Keratinocyte (primary cell): ENCODE measurements around the gene CEP152. TPM values are rescaled to one million over a fixed set of nuclear protein-coding genes. Genes with fewer than 3 reads are reported as not detected.

Source experiments
- DNase-seq: peaks from one replicate; pipeline ENCODE4 v3.0.0-alpha.2; 2011; ENCODE audit warnings: low read depth, missing footprints, low spot score
- FAIRE-seq: peaks from 2 replicates; lab custom pipeline; 2011; peaks lifted over from hg19 to GRCh38; lab: Jason Lieb, UNC
- H2AFZ ChIP-seq: 2 replicates; pipeline ENCODE4 v1.6.0; 2012; ENCODE audit warnings: low read length, control low read depth, inconsistent platforms; ENCODE audit not compliant: control insufficient read depth
- H3K27ac ChIP-seq: 2 replicates; pipeline ENCODE4 v1.5.1; 2011; ENCODE audit warnings: low read length; ENCODE audit not compliant: control insufficient read depth, insufficient read depth
- H3K27me3 ChIP-seq: 3 replicates; pipeline ENCODE4 v1.6.0; 2011; ENCODE audit warnings: low read length; ENCODE audit not compliant: control insufficient read depth, insufficient read depth; ENCODE audit errors: extremely low read depth
- H3K36me3 ChIP-seq, 2 experiments: 2 replicates in 1 of 2; 3 replicates in 1 of 2; pipeline ENCODE4 v1.5.1; 2011; ENCODE audit warnings: low read length in 2 of 2, mild to moderate bottlenecking in 1 of 2; ENCODE audit not compliant: control insufficient read depth in 2 of 2, insufficient read depth in 2 of 2; ENCODE audit errors: extremely low read depth in 1 of 2
- H3K4me1 ChIP-seq: 3 replicates; pipeline ENCODE4 v1.5.1; 2011; ENCODE audit warnings: low read length; ENCODE audit not compliant: control insufficient read depth, insufficient read depth; ENCODE audit errors: extremely low read depth
- H3K4me2 ChIP-seq: 3 replicates; pipeline ENCODE4 v1.6.0; 2011; ENCODE audit warnings: low read depth, low read length; ENCODE audit not compliant: control insufficient read depth, insufficient read depth; ENCODE audit errors: extremely low read depth
- H3K4me3 ChIP-seq, 3 experiments: fragments of 200-600 bp in 1 of 3; sonication (generic) in 1 of 3; 2 replicates in 2 of 3; 3 replicates in 1 of 3; pipeline ENCODE4 v1.5.1; 2011 to 2016; ENCODE audit warnings: low read length in 3 of 3, mild to moderate bottlenecking in 3 of 3, control low read depth in 2 of 3, inconsistent platforms in 1 of 3, low read depth in 1 of 3, mixed read lengths in 1 of 3, mixed run types in 1 of 3, moderate library complexity in 1 of 3; ENCODE audit not compliant: control insufficient read depth in 2 of 3, insufficient read depth in 2 of 3; ENCODE audit errors: extremely low read depth in 1 of 3
- H3K79me2 ChIP-seq: 2 replicates; pipeline ENCODE4 v1.6.0; 2012; ENCODE audit warnings: low read length; ENCODE audit not compliant: control insufficient read depth, insufficient read depth
- H3K9ac ChIP-seq: 3 replicates; pipeline ENCODE4 v1.6.0; 2011; ENCODE audit warnings: low read length; ENCODE audit not compliant: control insufficient read depth, insufficient read depth; ENCODE audit errors: extremely low read depth
- H3K9me1 ChIP-seq: 3 replicates; pipeline ENCODE4 v1.6.0; 2011; ENCODE audit warnings: low read length; ENCODE audit not compliant: control insufficient read depth, insufficient read depth; ENCODE audit errors: extremely low read depth
- H3K9me3 ChIP-seq: 2 replicates; pipeline ENCODE4 v1.5.1; 2012; ENCODE audit warnings: low read depth, low read length; ENCODE audit not compliant: control insufficient read depth
- H4K20me1 ChIP-seq: 3 replicates; pipeline ENCODE4 v1.6.0; 2011; ENCODE audit warnings: low read length; ENCODE audit not compliant: control insufficient read depth, insufficient read depth; ENCODE audit errors: extremely low read depth
- CTCF ChIP-seq, 3 experiments: IDR thresholded peaks in 1 of 3; conservative IDR thresholded peaks in 1 of 3; optimal IDR thresholded peaks in 1 of 3; 2 replicates in 2 of 3; 3 replicates in 1 of 3; pipeline versions ENCODE3 to v1.5.1; 2011; ENCODE audit warnings: low read length in 3 of 3, mild to moderate bottlenecking in 3 of 3, moderate library complexity in 2 of 3, control low read depth in 1 of 3, inconsistent platforms in 1 of 3; ENCODE audit not compliant: insufficient read depth in 2 of 3; ENCODE audit errors: extremely low read depth in 1 of 3
- EZH2 ChIP-seq: IDR thresholded peaks from one replicate; pipeline ENCODE4 v1.6.1; 2012; ENCODE audit warnings: inconsistent platforms, mild to moderate bottlenecking, low read length, moderate library complexity
- dilution Hi-C: fragments of 300-500 bp; cut with MboI; formaldehyde crosslinking; loops from one replicate; pipeline ENCODE4 v1.7.0; 2020; ENCODE audit warnings: low sequenced_read_pairs; ENCODE audit not compliant: extremely low pct_ligation_motif_present
- polyA plus RNA-seq, 5 experiments: library from polyadenylated mRNA; depleted of rRNA in 3 of 5; stranded (reverse) in 3 of 5; stranded (forward) in 1 of 5; unstranded in 1 of 5; fragments of >200 nt; gene quantifications; 1 replicate in 1 of 5; 2 replicates in 3 of 5; 3 replicates in 1 of 5; pipeline versions ENCODE4 v1.2.1 to v1.2.3, GENCODE V29; 2011 to 2012; ENCODE audit warnings: missing spikeins in 2 of 5, low read depth in 1 of 5, low replicate concordance in 1 of 5

The CEP152 gene
- polyA plus RNA-seq, 1 donor (not counting 4 experiments of a cell fraction or from before 2014, with no cell fraction given), result 4.0 TPM

DNA sequence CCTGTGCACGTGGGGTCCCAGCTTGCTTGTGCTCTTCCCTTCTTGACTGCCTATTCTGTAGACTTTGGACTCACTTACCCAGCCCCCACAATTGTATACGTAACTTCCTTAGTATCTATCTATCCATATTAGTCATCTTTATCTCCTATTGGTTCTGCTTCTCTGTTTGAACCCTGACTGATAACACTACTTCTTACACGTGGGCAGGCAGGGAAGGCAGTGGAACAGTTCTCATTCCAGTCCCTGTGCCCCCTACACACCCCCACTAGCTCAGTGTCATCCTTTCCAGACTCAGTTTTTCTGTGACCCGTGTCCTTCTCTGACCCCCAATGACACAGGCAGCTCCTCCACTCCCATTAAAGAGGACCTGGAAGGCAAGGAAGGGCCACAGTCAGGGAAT is 91.2 kb downstream of the CEP152 start:
- Histone ChIP-seq H3K27ac (no peak overlapping the region), H3K4me2 (no peak overlapping the region), H3K4me3 (no peak overlapping the region), H3K9me3 (no peaks in the 10 kb centered on the region), H3K36me3 (no peaks in the 10 kb centered on the region), H3K27me3 (no peaks in the 10 kb centered on the region), H3K9me1 (no peaks in the 10 kb centered on the region), H3K9ac (no peak overlapping the region), H3K79me2 (no peaks in the 10 kb centered on the region), H4K20me1 (no peaks in the 10 kb centered on the region), H3K4me1 (peaks cover 15% of the 10 kb centered on the region), H2AFZ (no peak overlapping the region)
- no peak for FAIRE-seq
- TF ChIP-seq EZH2, result no peak
- no peak for TF ChIP-seq CTCF (optimal IDR thresholded peaks at IDR 0.05 in 1 of 3, IDR thresholded peaks at IDR 0.05 in 1 of 3, conservative IDR thresholded peaks at IDR 0.05 in 1 of 3; ENCODE audit: extremely low read depth in 1 of 3, insufficient read depth in 2 of 3, low read length in 3 of 3)
- DNase-seq, result no peak
- dilution Hi-C loops, result no loop called here

DNA sequence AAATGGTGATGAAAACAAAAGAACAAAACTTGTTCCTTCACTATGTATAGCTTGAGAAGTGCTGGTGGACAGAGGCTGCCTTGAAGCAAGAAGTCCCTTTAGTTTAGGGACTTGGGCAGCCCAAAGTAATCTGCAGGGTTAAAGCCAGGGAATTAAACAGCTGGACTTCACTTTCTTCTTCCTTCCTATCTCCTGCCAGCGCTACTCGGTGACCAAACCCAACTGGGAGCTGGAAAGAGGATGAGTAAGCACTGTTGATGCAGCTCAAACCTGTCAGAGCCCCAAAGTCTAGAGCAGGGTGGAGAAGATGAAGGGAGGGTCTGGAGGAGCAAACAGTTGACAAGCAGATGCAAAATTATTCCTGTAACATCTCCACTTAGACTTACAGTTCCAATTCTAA is 92.2 kb downstream of the CEP152 start:
- H3K4me2 ChIP-seq, result no peak overlapping the region
- no peak for FAIRE-seq

More for the DNA sequence above, 92.2 kb downstream of the CEP152 start:
- Histone ChIP-seq H3K4me1 (peaks cover 13% of the 10 kb centered on the region), H4K20me1 (no peaks in the 10 kb centered on the region), H3K9me1 (no peaks in the 10 kb centered on the region), H3K36me3 (no peaks in the 10 kb centered on the region), H2AFZ (no peak overlapping the region), H3K4me3 (no peak overlapping the region), H3K79me2 (no peaks in the 10 kb centered on the region), H3K27me3 (no peaks in the 10 kb centered on the region), H3K27ac (no peak overlapping the region), H3K9ac (no peak overlapping the region), H3K9me3 (no peaks in the 10 kb centered on the region)
- dilution Hi-C loops, result no loop called here
- no peak for DNase-seq
- no peak for TF ChIP-seq CTCF (optimal IDR thresholded peaks at IDR 0.05 in 1 of 3, IDR thresholded peaks at IDR 0.05 in 1 of 3, conservative IDR thresholded peaks at IDR 0.05 in 1 of 3; ENCODE audit: extremely low read depth in 1 of 3, insufficient read depth in 2 of 3, low read length in 3 of 3)
- no peak for TF ChIP-seq EZH2
